H4 (cell line): ENCODE results near the gene KCTD5. TPM values are rescaled to one million over a fixed set of nuclear protein-coding genes. Genes with fewer than 3 reads are reported as not detected.
"Not testable (repeated sequence)": the region's sequence is repeated elsewhere in the genome, so short reads cannot be mapped to it uniquely, and the experiment has no call there.

Experiments used
- DNase-seq: peaks from one replicate; pipeline ENCODE4 v3.0.0-alpha.2; 2015; ENCODE audit warnings: low spot score
- total RNA-seq: library from RNA; depleted of rRNA; stranded (reverse); fragments of >200 nt; shearing (Covaris generic); gene quantifications from 2 replicates; pipeline ENCODE4 v1.2.3, GENCODE V29; 2014

Gene KCTD5
- total RNA-seq, 1 experiment from 2014 or later: 25.3 TPM

DNA sequence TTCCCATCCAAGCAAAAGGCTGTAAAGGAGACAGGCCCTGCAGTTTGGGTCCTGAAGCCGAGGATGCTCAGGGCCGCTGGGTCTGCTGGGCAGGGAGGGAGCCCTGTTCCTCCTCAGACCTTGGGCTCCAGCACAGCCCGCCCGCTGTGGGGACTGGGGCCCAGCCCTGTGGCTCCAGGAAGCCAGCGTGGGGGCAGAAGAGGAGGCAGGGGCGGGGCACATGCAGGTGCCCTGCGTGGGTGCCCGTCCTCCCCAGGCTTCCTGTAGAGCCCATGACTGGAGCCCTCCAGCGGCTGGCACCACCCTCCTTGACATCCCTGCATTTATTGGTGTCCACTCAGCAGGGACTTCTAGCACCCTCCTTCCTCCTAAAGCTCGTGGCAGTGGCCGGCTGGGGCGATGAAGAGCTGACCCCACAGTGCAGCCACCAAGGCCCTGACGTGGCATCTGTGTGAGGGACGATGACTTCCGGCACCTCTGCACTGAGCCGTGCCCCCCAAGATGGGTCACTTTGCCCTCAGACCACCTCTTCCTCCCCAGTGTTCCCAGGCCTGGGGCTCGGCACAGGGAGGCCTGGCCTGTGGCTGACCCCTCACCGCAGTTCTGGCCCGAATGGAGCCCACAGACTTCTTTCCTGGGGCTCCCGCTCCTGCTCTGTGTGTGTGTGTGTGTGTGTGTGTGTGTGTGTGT, 27.8 kb downstream of the KCTD5 start:
- no peak for DNase-seq

DNA sequence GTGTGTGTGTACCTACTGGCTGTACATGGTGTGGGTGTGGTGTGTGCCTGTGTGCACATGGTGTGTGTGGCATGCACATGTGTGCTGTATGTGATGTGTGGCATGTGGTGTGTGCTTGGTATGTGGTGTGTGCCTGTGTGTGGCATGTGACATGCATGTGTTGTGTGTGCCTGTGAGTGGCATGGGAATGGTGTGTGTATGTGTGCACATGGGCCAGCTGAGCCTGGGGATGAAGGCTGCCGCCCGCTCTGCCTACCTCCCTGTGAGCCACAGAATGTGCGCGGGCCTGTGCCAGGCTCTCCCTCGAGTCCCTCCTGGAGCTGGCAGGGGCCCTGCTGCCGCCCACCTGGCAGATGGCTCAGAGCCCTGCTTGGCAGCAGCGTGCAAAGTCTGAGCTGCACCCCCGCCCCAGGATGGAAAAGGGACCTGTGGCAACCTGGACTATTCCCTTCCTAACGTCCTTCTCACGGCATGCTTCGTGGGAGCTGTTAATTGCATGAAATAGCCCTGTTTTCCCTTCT, 28.4 kb downstream of the KCTD5 start:
- no peak for DNase-seq

- DNase-seq: no peak
These were observed 29.2 kb downstream of the KCTD5 start for GRCh38 chr16:2711370-2712062.

- no peak for DNase-seq
These were observed 29.7 kb downstream of the KCTD5 start for GRCh38 chr16:2712063-2712441.

GRCh38 chr16:2712546-2712945, 30.2 kb downstream of the KCTD5 start:
- DNase-seq: no peak

GRCh38 chr16:2713523-2713922, 31.2 kb downstream of the KCTD5 start:
- DNase-seq: no peak

DNA sequence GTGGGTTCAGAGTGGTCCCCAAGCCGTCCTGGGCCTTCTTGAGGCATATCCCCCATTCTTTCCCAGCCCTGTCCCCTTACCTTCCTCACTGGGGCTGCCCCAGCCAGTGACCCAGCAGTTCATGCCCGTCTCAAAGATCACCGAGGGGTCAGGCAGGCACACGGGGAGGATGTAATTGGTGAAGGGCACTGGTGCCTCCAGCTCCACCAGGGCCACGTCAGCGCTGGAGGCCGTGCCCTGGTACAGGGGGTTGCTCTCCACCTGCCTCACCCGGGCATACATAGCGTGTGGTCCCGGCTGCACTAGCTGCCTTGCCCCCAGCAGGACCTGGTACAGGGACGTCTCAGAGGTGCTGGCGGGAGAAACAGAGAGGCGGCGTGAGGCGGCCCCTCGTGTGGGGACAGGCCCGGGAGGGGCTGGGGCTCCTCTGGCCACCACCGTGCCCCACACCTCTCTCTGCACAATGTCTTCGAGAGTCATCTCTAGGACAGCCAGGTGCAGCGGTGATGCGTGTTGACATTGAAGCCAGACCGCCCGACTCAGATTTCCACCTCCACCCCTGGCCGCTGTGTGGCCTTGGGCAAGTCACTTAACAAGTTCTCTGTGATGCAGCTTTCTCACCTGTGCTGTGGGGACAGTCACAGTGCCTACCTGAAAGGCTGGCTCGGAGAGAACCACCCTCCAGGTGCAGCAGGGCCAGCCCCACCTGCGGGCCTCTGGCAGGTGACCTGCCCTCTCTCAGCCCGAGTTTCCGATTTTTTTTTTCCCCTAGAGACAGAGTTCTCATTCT, 31.9 kb downstream of the KCTD5 start:
- DNase-seq: no peak

GRCh38 chr16:2715064-2715463, 32.7 kb downstream of the KCTD5 start:
- no peak for DNase-seq

GRCh38 chr16:2715519-2715918, 33.2 kb downstream of the KCTD5 start:
- DNase-seq: no peak

DNA sequence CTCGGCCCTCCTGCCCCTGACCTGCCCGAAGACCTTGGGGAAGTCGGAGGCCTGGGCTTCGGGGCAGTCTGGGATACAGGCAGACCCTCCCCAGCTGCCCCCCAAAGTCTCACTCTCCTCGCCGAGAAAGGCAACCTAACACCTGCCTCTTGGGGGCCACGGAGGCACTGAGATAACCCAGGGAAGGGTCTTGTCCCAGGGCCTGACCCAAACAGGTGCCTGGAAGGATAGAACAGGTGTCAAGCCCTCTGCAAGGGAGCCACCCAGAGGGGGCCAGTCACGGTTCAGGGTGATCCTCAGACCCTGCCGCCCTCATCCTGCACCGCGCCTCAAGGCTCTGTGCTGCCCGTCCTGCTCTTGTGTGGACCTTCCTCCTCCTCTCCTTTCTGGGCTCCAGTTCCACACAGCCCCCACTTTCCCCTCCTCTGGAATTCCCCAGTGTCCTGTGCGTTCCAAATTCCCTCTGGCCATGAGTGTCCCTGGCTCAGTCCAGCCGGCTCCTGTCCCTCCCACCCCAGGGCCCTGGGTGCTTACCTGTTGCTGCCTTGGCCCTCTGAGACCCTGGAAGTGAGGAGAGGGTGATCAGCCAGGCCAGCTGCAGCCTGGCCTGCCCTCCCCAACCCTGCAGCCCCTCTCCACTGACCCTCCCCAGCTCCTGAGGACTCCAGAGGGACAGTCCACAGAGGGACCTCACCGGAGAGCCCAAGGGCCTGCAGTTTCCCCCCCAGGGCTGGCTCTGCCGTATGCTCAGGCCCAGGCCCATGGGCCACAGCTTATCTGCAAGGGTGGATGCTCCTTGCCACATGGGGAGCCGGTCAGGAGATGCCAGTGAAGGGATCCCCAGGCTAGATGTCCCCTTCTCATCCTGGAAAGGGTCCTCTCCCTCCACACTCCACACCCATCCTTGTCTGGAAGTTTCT, 33.9 kb downstream of the KCTD5 start:
- DNase-seq: no peak

- DNase-seq: no peak
These were observed 34.6 kb downstream of the KCTD5 start for GRCh38 chr16:2716948-2717347.

DNA sequence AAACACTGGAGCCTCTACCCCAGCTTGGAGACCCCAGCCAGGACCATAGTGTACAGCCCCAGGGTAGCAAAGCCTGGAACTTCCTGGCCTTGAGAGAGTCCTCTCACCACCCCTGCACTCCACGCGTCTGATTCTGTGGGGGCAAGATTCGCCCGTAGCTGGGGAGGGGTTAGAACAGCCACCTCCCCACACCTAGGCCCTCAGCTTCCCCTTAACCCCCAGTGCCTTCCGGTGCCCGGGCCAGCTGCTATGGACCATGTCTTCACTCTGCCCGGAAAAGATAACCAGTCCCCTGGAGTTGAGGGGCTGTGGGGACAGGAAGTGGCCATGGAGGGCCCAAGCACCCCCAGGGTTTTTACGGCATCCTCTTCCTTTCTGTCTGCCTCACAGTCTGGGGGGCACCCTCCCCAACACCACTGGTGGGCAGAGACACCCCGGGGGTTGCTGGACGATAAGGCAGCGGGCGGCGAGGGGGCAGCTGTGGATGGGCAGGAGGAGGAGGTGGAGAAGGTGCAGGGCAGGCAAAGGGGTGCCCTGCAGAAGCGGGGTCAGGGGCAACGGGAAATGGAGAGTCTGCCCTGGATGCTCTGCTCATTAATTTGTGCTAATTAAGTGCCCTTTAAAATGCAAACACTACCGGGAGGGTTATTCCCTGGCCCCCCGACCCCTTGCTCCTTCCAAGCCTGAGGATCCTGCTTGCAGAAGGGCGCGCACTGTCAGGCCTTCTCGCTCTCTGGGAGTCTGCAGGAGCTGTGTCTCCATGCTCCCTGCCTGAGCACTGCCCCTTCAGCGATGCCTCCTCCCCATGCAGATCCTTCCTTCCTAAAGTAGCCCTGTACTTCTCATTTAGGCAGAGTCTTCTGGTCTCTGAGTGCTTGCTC, 35.3 kb downstream of the KCTD5 start:
- no peak for DNase-seq

- DNase-seq: no peak
These were observed 37.2 kb downstream of the KCTD5 start for GRCh38 chr16:2719328-2720063.

- no peak for DNase-seq
These were observed 37.7 kb downstream of the KCTD5 start, which contains the start of gene PRSS27 for GRCh38 chr16:2720064-2720457. PRSS27 (minus strand) TSS chr16:2720224; CDS start chr16:2720160, 64 bp downstream.

GRCh38 chr16:2720719-2721633, 38.7 kb downstream of the KCTD5 start:
- peak; percentile 72 for DNase-seq

DNA sequence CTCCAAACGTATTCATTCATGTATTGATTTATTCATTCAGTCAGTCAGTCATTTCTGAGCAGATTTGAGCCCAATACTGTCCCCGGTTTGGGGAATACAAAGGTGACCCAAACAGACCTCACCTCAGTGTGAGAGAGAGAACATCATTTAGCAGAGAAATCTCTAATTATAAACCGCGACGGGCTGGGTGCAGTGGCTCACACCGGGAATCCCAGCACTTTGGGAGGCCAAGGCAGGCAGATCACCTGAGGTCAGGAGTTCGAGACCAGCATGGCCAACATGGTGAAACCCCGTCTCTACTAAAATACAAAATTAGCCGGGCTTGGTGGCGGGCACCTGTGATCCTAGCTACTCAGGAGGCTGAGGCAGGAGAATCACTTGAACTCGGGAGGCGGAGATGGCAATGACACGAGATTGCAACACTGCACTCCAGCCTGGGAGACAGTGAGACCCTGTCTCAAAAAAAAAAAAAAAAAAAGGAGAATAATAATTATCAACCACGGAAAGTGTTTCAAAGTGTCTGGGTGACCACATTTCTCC, 39.4 kb downstream of the KCTD5 start:
- DNase-seq: not testable (repeated sequence)

- no peak for DNase-seq
These were observed 41.9 kb downstream of the KCTD5 start for GRCh38 chr16:2724088-2724676.

DNA sequence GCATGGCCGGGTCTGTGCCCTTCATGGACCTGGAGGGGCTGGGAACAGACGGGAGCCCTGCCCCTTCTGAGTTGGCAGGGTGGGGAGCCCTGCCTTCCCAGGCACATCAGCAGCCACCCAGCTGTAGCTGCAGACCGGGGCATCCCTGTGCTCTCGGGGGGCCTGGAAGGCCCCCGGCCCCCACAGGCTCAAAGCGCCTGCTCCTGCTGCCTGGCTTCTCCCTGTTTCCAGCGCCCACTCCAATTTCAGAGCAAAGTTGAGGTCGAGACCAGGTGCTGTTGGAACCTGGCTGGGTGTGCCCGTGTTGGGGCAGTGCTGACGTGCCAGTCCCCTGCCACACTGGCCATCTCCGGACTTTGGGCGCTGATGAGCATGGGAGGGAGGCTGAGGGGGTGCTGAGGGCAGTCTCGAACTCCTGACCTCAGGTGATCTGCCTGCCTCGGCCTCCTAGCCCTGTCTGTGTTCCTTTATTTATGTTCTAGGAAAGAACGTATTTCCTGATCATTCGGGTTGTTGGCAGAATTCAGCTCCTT, 42.6 kb downstream of the KCTD5 start:
- no peak for DNase-seq
